ENCODE data around the gene RASA4B. TPM values are rescaled to one million over a fixed set of nuclear protein-coding genes. Genes with fewer than 3 reads are reported as not detected.
"Not testable (repeated sequence)": the region's sequence is repeated elsewhere in the genome, so short reads cannot be mapped to it uniquely, and the experiment has no call there.

RASA4B gene
- total and polyA plus RNA-seq, 8 donors = 7.8 to 93.4 (median 9.3) TPM

DNA sequence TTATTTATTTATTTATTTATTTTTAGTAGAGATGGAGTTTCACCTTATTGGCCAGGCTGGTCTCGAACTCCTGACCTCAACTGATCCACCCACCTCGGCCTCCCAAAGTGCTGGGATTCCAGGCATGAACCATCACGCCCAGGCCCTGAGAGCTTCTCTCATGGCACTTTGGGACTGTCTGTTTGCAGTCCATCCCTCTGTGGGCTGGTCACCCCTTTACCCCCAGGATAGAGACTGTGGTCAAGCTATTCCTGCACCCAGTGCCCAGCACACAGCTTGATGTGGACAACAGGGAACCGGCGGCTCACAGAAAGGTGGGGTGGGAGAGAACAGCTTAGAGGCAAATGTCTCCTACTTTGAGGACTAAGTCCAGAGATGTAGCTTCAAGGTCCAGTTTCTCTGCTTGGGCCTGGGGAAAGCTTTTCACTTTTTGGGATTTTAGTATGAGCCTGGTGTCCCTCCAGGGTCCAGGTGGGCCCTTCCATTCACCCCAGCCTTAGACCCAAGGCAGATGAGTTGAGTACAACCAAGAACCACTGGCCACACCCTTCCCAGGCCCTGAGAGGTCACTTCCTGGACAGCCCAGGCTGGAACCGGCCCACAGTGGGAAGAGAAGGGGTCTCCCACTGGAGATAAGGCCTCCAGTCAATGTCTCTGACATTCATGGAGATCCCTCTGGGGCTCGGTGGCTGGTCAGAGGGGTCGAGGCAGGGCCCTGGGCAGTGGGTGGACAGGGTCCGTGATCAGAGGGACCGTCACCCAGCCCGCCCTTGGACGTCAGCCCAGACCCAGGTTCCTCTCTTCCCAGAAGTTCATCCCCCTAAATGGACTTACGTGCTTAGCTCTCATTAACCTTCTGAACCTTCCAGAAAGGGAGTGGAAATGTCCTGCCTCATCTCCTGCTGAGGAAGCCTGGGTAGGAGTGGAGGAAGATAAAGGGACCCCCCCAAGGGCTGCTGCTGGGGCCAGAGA is 10.5 kb upstream of the RASA4B start:
- H3K4me3 ChIP-seq; H3K27ac ChIP-seq; H3K9me3 ChIP-seq; FAIRE-seq; ATAC-seq; H3K27me3 ChIP-seq; intact Hi-C loops (cut with DNase I); H3K4me1 ChIP-seq; H3K36me3 ChIP-seq: not testable (repeated sequence)
- WGBS, 2 donors = 98 to 100% methylated on average over 1 to 3 of the region's 13 CpGs
- DNase-seq = peak in 1 of 6 donors; percentile 31

GRCh38 chr7:102527182-102527581 is 9.6 kb upstream of the RASA4B start:
- H3K4me3 ChIP-seq; H3K27me3 ChIP-seq; H3K4me1 ChIP-seq; ATAC-seq; H3K36me3 ChIP-seq; intact Hi-C loops (cut with DNase I); FAIRE-seq; H3K27ac ChIP-seq; H3K9me3 ChIP-seq: not testable (repeated sequence)
- 65 to 88% methylated on average over 1 of the region's 8 CpGs for WGBS, 2 donors
- DNase-seq = peak in 1 of 6 donors; percentile 17

GRCh38 chr7:102524803-102525202 is 7.2 kb upstream of the RASA4B start:
- H3K27me3 ChIP-seq; H3K9me3 ChIP-seq; H3K27ac ChIP-seq; H3K4me1 ChIP-seq; H3K36me3 ChIP-seq; FAIRE-seq; intact Hi-C loops (cut with DNase I); H3K4me3 ChIP-seq: not testable (repeated sequence)
- DNase-seq = peak in 2 of 6 donors; percentile 33 to 39
- peak in 2 of 4 donors; percentile 5 to 8 for ATAC-seq
- 21 to 29% methylated on average over 1 of the region's 2 CpGs for WGBS, 2 donors

DNA sequence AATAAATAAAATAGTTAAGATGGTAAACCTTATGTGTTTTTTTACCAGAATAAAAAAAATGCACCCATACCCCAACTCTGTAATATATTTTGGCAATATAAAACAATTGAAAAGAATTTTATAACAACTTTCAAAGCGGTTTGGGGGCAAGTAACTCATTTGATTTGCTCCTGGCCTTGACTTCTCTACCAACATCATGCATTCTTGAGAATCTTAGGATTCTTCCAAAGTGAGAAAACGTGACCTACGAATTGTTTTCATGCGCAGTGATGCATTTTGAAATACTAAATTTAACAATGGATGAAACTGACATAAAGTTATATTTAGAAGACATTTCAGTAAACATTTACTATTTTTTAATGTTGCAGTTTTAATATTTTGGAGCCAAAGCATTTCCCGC is 3.2 kb upstream of the RASA4B start:
- DNase-seq; H3K4me1 ChIP-seq; H3K27me3 ChIP-seq; intact Hi-C loops (cut with DNase I); H3K4me3 ChIP-seq; FAIRE-seq; H3K27ac ChIP-seq; H3K36me3 ChIP-seq; H3K9me3 ChIP-seq; ATAC-seq: not testable (repeated sequence)
- 79% methylated on average over 4 of the region's 5 CpGs; no CpG with 5 or more reads in 1 of the 2 donors for WGBS, 2 donors

DNA sequence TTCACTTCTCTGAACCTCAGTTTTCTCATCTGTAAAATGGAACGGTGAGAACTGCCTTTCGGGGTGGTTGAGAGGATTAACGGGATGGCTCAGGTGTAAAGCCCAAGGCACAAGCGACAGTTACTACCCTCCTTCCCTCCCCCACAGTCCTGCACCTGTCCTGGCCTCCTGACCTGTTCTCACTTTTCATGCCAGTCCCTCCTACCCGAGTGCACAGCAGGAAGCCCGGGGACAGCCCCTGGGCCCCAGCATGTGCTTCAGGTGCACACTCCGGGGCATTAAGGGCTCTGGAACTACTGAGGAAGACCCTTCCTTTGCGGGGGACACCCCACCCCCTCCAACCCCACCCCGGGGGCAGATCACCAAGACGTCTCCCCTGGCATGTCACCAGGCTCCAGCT is 626 bp downstream of the RASA4B start:
- H3K27me3 ChIP-seq; H3K9me3 ChIP-seq; H3K27ac ChIP-seq; H3K4me1 ChIP-seq; DNase-seq; FAIRE-seq; H3K4me3 ChIP-seq; H3K36me3 ChIP-seq; intact Hi-C loops (cut with DNase I): not testable (repeated sequence)
- peak; percentile 18 to 32 (median 24) for ATAC-seq
- WGBS, 2 donors = no CpG with 5 or more reads among the region's 10 CpGs

GRCh38 chr7:102515889-102516288 is 1.7 kb downstream of the RASA4B start:
- intact Hi-C loops (cut with DNase I); H3K9me3 ChIP-seq; H3K4me3 ChIP-seq; H3K27me3 ChIP-seq; H3K36me3 ChIP-seq; H3K4me1 ChIP-seq; FAIRE-seq; DNase-seq; H3K27ac ChIP-seq: not testable (repeated sequence)
- no CpG with 5 or more reads among the region's 3 CpGs for WGBS, 2 donors
- peak in 2 of 4 donors; percentile 29 to 37 for ATAC-seq

DNA sequence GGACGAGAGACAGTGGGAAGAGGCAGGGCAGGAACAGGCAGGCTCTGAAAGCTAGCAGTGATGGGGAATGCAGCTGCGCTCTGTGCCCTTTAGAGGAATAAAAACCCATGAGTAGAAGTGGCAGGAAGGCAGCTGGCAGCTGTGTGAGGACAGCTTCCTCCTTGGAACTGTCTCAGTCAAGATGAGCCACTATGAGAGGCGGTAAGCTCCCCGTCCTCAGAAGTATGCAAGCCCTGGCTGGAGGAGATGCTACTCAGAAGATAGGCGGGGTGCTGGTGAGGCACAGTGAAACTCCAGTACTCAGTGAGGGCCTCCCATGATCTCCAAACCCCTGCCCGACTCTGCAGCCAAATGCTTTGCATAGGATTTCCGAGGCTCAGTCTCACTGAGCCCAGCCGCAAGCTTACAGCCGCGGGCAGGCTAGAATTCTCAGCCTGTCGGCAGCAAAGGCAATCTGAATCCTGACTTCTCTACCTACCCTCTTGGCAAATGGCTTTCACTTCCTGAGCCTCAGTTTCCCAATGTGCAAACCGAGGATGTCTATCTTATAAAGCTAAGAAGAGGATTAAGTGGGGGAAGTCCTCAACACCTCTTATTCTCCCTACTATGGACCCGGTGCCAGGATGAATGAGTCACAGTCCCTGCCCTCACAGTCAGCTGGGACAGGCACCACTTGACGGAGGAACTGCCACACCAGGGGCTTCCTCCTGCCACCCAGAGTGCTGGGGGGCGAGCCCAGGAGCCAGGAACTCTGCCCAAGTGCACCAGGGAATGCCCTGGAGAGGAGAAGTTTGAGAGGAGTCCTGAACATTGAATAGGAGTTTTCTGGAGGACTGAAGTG is 2.5 kb downstream of the RASA4B start:
- H3K4me3 ChIP-seq; H3K4me1 ChIP-seq; H3K36me3 ChIP-seq; H3K27ac ChIP-seq; H3K27me3 ChIP-seq; DNase-seq; FAIRE-seq; H3K9me3 ChIP-seq; intact Hi-C loops (cut with DNase I): not testable (repeated sequence)
- WGBS, 2 donors = 79 to 85% methylated on average over 2 to 3 of the region's 15 CpGs
- peak in 1 of 4 donors; percentile 5 for ATAC-seq

DNA sequence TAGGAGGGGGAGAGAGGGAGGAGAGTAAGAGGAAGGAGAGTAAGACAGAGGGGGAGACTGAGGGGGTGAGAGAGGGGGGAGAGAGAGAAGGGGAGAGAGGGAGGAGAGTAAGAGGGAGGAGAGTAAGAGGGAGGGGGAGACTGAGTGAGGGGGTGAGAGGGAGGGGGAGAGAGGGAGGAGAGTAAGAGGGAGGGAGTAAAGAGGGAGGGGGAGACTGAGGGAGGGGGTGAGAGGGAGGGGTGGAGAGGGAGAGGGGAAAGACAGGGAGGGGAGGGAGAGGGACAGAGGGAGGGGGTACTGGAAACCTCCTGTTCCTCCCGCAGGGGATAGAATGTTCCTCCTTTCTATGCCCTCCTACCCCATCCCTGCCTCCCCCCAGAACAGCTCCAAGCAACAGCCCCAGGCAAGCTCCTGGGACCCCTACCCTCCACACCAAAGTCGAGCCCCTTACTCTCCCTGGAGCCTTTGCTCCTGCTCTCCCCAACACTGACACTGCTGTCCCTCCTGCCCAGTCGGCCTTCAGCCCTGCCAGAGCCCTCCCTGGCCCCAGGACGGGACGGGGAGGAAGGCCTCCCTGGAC is 4.8 kb downstream of the RASA4B start:
- DNase-seq (peak in 4 of 6 donors; percentile 5 to 63 (median 30)), ATAC-seq (peak in 1 of 4 donors; percentile 15)
- H3K4me1 ChIP-seq; intact Hi-C loops (cut with DNase I); FAIRE-seq; H3K9me3 ChIP-seq; H3K4me3 ChIP-seq; H3K36me3 ChIP-seq; H3K27me3 ChIP-seq: not testable (repeated sequence)
- peak overlapping the region in 1 of 4 donors; percentile 18 for H3K27ac ChIP-seq
- 17 to 18% methylated on average over 3 to 4 of the region's 5 CpGs for WGBS, 2 donors

GRCh38 chr7:102511860-102512522 is 5.6 kb downstream of the RASA4B start:
- WGBS, 2 donors = no CpG with 5 or more reads among the region's 30 CpGs
- H3K27ac ChIP-seq; intact Hi-C loops (cut with DNase I); DNase-seq; H3K4me3 ChIP-seq; H3K36me3 ChIP-seq; FAIRE-seq; H3K4me1 ChIP-seq; H3K9me3 ChIP-seq; H3K27me3 ChIP-seq: not testable (repeated sequence)
- peak; percentile 31 to 71 (median 57) for ATAC-seq

GRCh38 chr7:102510575-102510974 is 7.0 kb downstream of the RASA4B start:
- ATAC-seq; H3K4me1 ChIP-seq; H3K9me3 ChIP-seq; H3K27ac ChIP-seq; intact Hi-C loops (cut with DNase I); FAIRE-seq; H3K27me3 ChIP-seq; H3K36me3 ChIP-seq; H3K4me3 ChIP-seq: not testable (repeated sequence)
- peak in 1 of 6 donors; percentile 9 for DNase-seq
- WGBS, 2 donors = 66 to 76% methylated on average over 4 of the region's 8 CpGs

DNA sequence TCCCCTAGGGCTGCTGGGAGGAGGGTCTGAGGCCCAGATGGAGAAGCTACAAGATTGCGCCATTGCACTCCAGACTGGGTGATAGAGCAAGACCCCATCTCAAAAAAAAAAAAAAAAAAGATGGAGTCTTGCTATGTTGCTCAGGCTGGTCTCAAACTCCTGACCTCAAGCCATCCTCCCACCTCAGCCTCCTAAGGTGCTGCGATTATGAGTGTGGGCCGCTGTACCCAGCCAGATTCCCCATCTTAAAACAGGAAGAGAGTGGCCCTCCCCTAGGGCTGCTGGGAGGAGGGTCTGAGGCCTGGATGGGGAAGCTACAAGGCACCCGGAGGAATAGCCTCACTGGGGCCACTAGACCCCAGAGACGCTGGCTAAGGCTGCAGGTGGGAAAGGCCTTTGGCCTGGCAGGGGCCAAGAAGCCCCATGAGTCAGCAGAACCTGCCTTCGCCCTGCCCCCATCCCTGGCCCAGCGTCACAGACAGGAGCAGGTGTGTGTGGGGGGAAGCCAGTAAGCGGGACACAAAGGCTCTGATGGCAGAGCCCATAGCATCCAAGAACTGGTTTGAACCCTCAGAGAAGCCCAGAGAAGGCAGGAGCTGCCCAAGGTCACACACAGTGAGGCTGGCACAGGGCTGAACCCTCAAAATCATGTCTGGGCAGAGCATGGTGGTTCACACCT is 10.0 kb downstream of the RASA4B start:
- FAIRE-seq = not testable (repeated sequence)

More for the DNA sequence above, 10.0 kb downstream of the RASA4B start:
- H3K9me3 ChIP-seq; H3K27me3 ChIP-seq; H3K4me1 ChIP-seq; H3K27ac ChIP-seq; H3K36me3 ChIP-seq; ATAC-seq; H3K4me3 ChIP-seq; intact Hi-C loops (cut with DNase I): not testable (repeated sequence)
- peak in 1 of 6 donors; percentile 18 for DNase-seq
- 88 to 91% methylated on average over 2 of the region's 8 CpGs for WGBS, 2 donors
